Nephron (organoid): Measurements from ENCODE around the gene NHS.

Experiments
- H3K27ac Mint-ChIP-seq, 3 experiments: 2 replicates each; pipeline ENCODE4 v1.8.0; 2020; ENCODE audit warnings: mixed read lengths in 3 of 3, mild to moderate bottlenecking in 2 of 3, moderate library complexity in 1 of 3
- H3K27me3 Mint-ChIP-seq: 2 replicates; pipeline ENCODE4 v1.8.0; 2021; ENCODE audit warnings: low read depth, mild to moderate bottlenecking, moderate library complexity, mixed read lengths
- H3K36me3 Mint-ChIP-seq: 2 replicates; pipeline ENCODE4 v1.8.0; 2020; ENCODE audit warnings: low read depth, mixed read lengths
- H3K4me1 Mint-ChIP-seq: 2 replicates; pipeline ENCODE4 v1.8.0; 2020; ENCODE audit warnings: mixed read lengths
- H3K4me3 Mint-ChIP-seq, 3 experiments: 2 replicates each; pipeline ENCODE4 v1.8.0; 2020; ENCODE audit warnings: mild to moderate bottlenecking in 3 of 3, mixed read lengths in 3 of 3, moderate library complexity in 2 of 3
- H3K9me3 Mint-ChIP-seq: 2 replicates; pipeline ENCODE4 v1.8.0; 2020; ENCODE audit warnings: mixed read lengths
- TF ChIP-seq, protein P1 (sequence below), 3 experiments: fragments of 200-600 bp; sonication (generic); IDR thresholded peaks; one replicate each; pipeline ENCODE4 v1.5.0; 2021; ENCODE audit warnings: antibody characterized with exemption in 3 of 3; ENCODE audit not compliant: unreplicated experiment in 3 of 3

NHS gene

DNA sequence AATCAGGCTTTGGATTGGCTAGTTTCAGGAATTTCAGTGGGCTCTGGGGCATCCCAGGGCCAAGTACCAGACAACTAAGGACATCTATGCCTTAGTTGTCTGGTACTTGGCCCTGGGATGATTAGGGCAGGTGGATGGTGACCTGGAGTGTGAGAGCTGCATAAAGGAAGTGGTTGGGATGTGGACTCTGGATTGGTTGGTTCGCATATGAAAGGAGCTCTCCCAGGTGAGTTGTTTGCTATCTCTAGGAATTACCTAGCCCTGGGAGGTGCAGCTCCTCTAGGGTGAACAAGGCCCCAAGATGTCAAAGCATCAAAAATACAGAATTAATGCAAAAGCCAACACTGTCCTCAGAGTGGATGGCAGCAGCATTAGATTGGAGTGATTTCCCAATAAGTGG is 109.6 kb downstream of the NHS start:
- Mint-ChIP-seq H3K27me3 (peaks cover 4% of the 10 kb centered on the region), H3K9me3 (peaks cover under 1% of the 10 kb centered on the region), H3K36me3 (peaks cover 5% of the 10 kb centered on the region), H3K4me3 (no peak overlapping the region), H3K4me1 (peaks cover 16% of the 10 kb centered on the region), H3K27ac (no peak overlapping the region)
- TF ChIP-seq, protein P1, sequence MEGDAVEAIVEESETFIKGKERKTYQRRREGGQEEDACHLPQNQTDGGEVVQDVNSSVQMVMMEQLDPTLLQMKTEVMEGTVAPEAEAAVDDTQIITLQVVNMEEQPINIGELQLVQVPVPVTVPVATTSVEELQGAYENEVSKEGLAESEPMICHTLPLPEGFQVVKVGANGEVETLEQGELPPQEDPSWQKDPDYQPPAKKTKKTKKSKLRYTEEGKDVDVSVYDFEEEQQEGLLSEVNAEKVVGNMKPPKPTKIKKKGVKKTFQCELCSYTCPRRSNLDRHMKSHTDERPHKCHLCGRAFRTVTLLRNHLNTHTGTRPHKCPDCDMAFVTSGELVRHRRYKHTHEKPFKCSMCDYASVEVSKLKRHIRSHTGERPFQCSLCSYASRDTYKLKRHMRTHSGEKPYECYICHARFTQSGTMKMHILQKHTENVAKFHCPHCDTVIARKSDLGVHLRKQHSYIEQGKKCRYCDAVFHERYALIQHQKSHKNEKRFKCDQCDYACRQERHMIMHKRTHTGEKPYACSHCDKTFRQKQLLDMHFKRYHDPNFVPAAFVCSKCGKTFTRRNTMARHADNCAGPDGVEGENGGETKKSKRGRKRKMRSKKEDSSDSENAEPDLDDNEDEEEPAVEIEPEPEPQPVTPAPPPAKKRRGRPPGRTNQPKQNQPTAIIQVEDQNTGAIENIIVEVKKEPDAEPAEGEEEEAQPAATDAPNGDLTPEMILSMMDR (IDR thresholded peaks at IDR 0.05; ENCODE audit: unreplicated experiment in 3 of 3) = no peak

DNA sequence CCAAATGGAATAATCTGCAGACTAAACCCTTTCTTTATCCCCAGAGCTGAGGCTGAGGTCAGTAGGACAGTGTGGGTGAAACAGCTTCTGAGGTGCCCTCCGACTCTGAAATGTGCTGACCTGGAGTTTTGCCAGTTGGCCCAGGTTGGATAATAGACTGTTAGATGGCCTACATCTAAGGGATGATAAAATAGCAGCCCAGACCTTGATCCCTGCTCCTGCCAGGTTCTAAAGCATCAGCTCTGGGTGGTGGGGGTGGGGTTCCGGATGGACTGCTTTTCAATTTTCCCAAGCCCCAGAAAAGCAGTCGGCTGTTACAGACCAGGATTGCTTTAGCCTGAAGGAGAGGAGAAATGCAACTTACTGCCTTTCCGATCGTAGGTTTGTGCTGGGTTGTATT is 110.4 kb downstream of the NHS start:
- Mint-ChIP-seq H3K4me3 (no peak overlapping the region), H3K9me3 (peaks cover 5% of the 10 kb centered on the region), H3K27ac (peak overlapping the region in 1 of 3 experiments; percentile 19), H3K4me1 (peaks cover 16% of the 10 kb centered on the region), H3K27me3 (peaks cover 4% of the 10 kb centered on the region), H3K36me3 (peaks cover 5% of the 10 kb centered on the region)
- TF ChIP-seq, protein P1 (IDR thresholded peaks at IDR 0.05; ENCODE audit: unreplicated experiment in 3 of 3) = no peak

DNA sequence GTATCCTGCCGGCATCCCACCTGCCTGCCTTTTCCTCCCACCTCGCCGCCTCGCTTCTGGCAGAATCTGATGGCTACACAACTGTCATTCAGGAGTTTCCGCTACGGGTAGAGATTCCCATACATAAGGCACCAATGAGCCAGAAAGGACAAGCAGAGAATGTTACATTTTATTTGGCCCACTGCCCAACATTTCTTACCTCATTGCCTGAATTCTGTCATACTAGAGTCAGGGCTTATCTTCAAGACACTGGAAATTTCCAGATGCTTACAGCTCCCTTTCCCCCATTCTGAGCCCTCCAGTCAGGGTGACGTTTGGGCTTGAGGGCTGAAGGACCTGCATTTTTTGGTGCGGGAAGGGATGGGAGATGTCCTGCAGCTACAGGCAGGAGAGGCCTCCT is 113.0 kb downstream of the NHS start:
- TF ChIP-seq, protein P1 (IDR thresholded peaks at IDR 0.05; ENCODE audit: unreplicated experiment in 3 of 3) = no peak
- H3K4me1 Mint-ChIP-seq = peaks cover 13% of the 10 kb centered on the region

DNA sequence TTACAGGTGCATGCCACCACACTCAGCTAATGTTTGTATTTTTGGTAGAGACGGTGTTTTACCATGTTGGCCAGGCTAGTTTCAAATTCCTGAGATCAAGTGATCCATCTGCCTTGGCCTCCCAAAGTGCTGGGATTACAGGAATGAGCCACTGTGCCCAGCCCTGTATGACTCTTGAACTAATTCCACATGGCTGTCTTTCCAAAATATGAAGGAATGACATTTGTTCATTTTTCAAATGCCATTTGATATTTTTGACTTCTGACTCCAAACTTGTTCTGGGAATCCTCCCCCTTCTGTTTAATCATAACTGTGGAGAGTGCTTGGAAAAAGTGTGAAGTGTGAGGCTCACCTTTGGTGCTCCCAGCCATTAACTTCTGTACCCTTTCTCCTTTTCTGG is 119.2 kb downstream of the NHS start:
- Mint-ChIP-seq H3K36me3 (peaks cover 7% of the 10 kb centered on the region), H3K27ac (no peak overlapping the region), H3K27me3 (peaks cover 4% of the 10 kb centered on the region), H3K4me3 (no peak overlapping the region), H3K4me1 (peaks cover 15% of the 10 kb centered on the region), H3K9me3 (peaks cover 26% of the 10 kb centered on the region)
- TF ChIP-seq, protein P1 (IDR thresholded peaks at IDR 0.05; ENCODE audit: unreplicated experiment in 3 of 3) = no peak

More for the DNA sequence above, 113.0 kb downstream of the NHS start:
- Mint-ChIP-seq H3K36me3 (peaks cover 7% of the 10 kb centered on the region), H3K27ac (peak overlapping the region in 2 of 3 experiments; percentile 2 to 56), H3K4me3 (no peak overlapping the region), H3K27me3 (peaks cover 4% of the 10 kb centered on the region), H3K9me3 (peaks cover 26% of the 10 kb centered on the region)

DNA sequence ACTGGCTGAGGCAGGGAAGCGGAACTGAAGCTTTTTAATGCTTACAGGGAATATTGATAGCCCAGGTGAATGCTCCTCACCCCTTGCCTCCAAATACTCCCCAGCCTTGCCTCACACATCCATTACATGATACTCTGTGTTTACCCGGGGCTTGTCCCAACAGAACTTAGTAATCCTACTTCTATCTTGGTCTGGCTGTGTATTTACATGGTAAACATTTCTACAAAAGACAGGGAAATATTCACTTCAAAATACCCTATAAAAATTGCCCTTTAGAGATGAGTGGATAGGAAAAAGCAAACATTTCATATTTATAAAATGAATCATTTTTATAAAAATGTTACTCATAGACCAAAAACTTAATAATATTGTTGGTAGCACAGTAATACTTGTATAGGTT is 120.1 kb downstream of the NHS start:
- H3K36me3 Mint-ChIP-seq = peaks cover 7% of the 10 kb centered on the region
- TF ChIP-seq, protein P1 (IDR thresholded peaks at IDR 0.05; ENCODE audit: unreplicated experiment in 3 of 3) = no peak
- H3K4me1 Mint-ChIP-seq = peaks cover 22% of the 10 kb centered on the region
- no peak overlapping the region for H3K4me3 Mint-ChIP-seq
- peaks cover 4% of the 10 kb centered on the region for H3K27me3 Mint-ChIP-seq
- peaks cover 21% of the 10 kb centered on the region for H3K9me3 Mint-ChIP-seq
- H3K27ac Mint-ChIP-seq = no peak overlapping the region

DNA sequence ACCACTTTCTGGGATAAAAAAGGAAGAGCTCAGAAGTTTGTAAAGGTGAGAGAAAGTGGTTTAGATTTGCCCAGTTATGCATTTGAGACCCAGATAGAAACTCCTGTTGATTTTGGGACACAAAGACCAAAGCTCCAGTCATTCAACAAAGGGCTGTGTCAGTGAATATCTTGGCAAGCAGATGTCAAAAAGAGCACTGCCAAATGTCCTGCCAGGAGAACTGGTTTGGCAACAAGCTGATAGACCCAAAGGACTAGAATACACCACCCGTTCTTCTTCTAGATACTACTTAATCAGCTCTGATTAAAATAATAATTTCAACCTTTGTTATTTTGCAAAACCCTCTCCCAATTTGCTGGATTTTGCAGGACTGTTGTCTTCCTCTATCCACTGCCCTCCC is 121.4 kb downstream of the NHS start:
- Mint-ChIP-seq H3K27me3 (peaks cover 4% of the 10 kb centered on the region), H3K4me1 (peaks cover 32% of the 10 kb centered on the region), H3K9me3 (peaks cover 13% of the 10 kb centered on the region), H3K27ac (no peak overlapping the region), H3K36me3 (no peaks in the 10 kb centered on the region), H3K4me3 (no peak overlapping the region)
- TF ChIP-seq, protein P1 (IDR thresholded peaks at IDR 0.05; ENCODE audit: unreplicated experiment in 3 of 3) = no peak
